HG03108 (cell line): ENCODE results near the gene DRD4.
A peak's percentile ranks its signal among the peaks of the same experiment; 100 is the strongest.

ENCODE experiments used
- ATAC-seq: cut with Tn5 transposase; IDR thresholded peaks from one replicate; pipeline ENCODE4 v1.9.1; 2021; ENCODE audit warnings: moderate library complexity; ENCODE audit not compliant: unreplicated experiment

The DRD4 gene

GRCh38 chr11:609341-609811 lies 27.7 kb upstream of the DRD4 start:
- ATAC-seq = no peak

DNA sequence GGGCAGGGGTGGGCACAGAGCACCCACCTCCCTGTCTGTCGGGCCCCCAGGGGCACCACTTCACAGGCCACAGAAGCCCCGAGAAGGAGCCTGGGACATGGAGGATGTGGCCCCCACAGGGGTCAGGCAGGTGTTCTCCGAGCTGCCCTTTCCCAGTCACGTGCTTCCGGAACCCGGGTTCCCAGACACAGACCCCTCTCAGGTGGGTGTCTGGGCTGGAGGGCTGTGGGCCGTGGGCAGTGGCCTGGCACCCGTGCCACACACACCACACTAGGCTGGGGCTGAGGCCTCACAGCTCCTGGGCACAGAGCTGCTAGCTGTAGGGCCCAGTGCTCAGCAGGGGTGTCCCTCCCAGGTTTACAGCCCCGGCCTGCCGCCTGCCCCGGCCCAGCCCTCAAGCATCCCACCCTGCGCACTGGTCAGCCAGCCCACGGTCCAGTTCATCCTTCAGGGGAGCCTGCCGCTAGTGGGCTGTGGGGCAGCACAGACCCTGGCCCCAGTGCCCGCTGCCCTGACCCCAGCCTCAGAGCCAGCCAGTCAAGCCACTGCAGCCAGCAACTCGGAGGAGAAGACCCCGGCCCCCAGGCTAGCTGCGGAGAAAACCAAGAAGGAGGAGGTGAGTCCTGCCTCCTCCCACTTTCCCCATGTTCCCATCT lies 26.8 kb upstream of the DRD4 start:
- ATAC-seq = no peak

GRCh38 chr11:611001-611996 lies 25.8 kb upstream of the DRD4 start:
- ATAC-seq = no peak

GRCh38 chr11:612201-612960 lies 24.7 kb upstream of the DRD4 start:
- ATAC-seq = no peak

- ATAC-seq = no peak
Measured at GRCh38 chr11:612961-613300, 24.1 kb upstream of the DRD4 start.

DNA sequence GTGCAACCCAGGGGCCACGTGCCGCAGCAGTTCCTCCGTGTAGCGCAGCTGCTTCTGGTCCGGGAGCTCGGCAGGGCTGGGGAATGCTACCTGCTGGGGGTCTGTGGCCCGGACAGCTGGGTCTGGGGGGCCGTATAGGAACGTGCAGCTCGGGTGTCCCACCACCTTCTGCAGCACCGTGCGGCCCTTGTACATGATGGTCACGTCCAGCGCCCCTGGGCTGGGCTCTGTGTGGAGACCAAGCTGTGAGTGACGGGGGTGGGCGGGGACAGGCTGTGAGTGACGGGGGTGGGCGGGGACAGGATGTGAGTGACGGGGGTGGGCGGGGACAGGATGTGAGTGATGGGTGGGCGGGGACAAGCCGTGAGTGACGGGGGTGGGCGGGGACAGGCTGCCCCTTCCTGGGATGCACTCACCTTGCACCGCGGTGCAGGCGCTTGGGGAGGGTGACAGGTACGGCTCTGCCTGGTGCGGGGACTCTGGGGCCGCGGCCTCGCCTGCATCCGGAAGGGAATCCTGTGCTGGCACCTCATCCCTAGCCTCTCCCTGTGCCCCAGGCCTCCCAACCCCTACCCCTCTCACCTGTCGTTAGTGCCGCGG lies 23.6 kb upstream of the DRD4 start:
- no peak for ATAC-seq

DNA sequence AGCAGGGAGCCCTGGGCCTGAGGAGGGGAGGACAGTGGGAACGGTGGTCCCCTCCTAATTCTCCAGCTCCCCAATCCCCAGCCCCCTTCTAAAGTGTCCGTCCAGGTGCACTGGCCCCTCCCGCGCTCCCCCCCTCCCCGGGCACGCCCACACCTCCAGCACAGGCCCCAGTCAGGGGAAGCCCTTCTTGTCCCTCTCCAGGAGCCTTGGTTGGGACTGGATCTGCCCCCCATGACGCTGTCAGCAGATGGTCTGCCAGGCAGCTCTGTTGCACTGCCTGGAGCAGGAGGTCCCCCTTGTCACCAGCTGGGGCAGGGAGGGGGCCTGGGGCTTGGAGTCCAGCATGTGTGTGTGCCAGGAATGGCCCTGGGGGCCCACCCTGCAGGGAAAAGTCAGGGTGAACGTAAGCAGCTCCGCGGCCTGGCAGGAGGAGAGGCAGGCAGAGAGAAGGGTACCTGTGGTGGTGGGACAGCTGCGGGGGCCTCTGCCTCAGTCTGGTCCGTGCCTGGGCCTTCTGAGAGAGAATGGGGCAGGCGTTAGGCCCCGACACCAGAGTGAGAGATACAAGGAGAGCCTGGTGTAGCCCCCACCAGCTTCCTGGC lies 22.9 kb upstream of the DRD4 start:
- no peak for ATAC-seq

DNA sequence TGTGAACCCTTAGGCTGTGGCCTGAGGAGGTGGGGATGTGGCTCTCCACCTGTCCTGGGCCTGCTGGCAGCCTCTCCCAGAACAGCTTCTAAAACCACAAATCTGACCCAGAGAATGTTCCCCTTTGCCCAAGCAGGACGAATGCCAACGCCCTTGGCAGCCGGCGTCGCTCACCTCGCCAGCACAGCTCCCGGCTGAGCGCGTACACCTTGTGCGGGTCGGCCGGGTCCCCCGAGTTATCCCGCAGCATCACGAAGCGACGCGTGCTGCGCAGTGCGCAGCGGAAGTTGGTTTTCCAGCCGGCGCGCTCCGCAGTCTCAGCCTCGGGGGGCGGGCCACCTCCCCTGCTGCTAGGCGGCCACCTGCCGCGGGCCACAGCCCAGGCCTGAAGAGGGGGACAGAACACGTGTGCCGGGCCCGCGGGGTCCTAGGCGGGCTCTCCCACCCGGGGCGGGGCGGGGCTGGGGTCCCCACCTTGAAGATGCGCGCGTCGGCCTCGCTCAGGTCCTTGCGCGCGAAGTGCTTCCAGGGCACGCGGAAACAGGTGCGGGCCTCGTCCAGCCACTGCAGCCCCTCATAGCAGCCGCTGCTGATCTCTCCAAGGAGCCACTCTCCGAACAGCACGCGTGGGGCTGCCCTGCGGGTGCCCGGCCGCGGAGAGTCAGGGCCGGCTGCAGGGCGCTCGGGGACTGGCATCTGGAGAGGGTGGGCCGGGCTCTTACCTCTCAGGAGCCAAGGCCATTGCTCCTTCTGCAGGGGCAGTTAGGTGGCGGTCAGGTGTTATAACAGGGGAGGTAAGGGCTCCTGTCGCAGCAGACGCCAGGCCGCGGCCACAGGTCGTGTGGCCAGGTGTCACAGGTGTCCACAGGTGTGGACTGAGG lies 22.2 kb upstream of the DRD4 start:
- no peak for ATAC-seq

DNA sequence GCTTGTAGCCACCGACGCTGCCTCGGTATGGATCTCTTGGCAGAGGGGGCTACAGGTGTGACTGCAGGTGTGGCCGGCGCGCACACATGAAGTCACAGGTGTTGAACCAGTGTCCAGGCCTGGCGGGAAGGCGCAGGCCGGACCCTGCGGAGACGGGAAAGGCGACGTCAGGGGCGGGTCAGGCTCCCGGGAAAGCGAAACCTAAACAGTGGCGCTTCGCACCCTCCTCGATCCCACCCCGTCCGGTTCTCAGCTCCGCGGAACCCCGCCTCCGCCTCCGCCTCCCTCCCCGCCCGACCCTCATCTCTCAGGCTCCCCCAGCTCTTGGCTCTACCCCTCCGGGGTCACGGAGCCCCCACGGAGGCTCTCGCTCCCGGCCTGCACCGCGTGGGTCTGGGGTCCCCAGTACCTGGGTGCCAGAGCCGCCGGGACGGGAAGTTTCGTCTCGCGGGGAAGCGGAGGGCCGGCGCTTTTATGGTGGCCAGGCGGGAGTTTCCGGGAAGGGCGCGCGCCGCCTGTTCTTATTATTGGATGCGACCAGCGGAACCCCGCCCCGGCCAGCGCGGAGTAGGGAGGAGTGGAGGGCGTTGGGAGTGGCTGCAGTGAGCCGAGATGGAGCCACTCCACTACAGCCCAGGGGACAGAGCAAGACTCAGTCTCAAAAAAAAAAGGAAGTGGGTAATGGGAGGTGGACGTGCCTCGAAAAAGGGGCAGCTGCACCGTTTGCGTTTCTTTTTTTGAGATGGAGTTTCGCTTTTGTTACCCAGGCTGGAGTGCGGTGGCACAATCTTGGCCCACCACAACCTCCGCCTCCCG lies 21.4 kb upstream of the DRD4 start, which contains the start of gene IRF7:
Gene IRF7 (minus strand): TSS at position 447 of the 816 bp plus-strand sequence. CDS start 586 bp downstream, outside the sequence.
- peak; percentile 79 for ATAC-seq

- ATAC-seq = no peak
Measured at GRCh38 chr11:616320-617198, 20.5 kb upstream of the DRD4 start.

DNA sequence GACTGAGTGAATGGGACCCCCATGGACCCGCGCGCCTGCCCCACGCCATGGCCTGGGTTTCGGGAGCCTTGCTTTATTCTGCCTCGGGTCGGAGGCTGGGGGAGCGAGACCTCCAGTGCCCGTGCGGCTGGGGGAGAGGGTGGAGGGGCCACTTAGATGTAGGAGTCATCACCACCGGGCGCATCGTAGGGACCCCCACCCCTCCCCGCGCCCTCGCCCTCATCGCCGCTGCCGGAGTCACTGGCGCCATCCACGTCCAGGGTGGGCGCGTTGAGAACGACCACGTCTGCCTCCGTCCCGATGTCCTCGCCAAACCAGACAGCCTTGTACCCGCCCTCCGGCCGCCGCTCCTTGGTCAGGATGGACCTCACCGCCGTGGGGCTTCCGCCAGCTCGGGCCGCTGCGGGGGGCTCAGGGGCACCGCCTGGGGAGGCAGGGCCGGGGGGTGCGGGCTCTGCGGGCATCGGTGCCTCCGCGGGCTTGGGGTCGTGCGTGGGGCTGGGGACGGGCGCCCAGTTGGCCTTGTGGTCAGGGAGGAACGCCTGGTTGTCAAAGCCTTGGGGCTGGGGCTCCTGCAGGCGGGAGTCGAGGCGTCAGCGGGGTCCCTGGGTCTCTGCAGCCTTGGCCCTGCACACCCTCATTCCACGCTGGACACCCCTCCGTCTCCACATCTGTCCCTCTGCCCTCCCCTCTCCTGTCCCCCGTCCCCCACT lies 19.7 kb upstream of the DRD4 start:
- ATAC-seq = no peak

DNA sequence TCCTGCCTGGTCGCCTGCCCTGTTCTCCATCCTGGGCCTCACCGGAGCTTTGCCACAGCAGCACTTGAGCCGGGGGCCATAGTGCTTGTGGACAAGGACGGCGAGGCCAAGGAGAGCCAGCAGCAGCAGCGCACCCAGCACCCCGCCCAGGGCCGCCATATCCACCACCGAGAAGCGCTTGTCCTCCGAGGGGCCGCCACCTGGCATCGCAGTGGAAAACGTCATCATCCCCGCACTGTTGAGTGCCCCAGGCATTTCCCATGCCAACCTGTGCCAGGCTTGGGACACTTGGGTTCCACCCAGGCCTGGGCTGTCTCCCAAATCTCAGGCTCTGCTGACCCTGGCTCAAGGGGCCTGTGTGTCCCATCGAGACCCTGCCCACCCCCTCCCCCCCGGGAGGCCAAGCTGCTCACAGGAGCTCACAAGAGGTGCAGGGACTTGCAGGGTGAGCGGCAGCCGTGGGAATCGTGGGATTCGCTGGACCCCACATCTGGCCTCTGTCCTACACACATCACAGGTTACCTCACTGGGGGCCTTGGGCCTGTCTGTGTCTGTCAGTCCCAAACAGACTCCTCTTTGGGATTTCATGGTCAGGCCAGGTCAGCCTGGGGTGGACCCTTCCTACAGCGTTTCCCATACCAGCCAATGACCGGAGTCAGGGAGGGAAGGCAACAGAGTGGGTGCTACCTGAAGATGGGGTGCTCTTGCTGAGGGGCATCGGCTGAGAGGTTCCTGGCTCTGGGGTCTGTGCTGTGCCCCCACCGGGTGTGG lies 19.0 kb upstream of the DRD4 start:
- ATAC-seq = no peak

DNA sequence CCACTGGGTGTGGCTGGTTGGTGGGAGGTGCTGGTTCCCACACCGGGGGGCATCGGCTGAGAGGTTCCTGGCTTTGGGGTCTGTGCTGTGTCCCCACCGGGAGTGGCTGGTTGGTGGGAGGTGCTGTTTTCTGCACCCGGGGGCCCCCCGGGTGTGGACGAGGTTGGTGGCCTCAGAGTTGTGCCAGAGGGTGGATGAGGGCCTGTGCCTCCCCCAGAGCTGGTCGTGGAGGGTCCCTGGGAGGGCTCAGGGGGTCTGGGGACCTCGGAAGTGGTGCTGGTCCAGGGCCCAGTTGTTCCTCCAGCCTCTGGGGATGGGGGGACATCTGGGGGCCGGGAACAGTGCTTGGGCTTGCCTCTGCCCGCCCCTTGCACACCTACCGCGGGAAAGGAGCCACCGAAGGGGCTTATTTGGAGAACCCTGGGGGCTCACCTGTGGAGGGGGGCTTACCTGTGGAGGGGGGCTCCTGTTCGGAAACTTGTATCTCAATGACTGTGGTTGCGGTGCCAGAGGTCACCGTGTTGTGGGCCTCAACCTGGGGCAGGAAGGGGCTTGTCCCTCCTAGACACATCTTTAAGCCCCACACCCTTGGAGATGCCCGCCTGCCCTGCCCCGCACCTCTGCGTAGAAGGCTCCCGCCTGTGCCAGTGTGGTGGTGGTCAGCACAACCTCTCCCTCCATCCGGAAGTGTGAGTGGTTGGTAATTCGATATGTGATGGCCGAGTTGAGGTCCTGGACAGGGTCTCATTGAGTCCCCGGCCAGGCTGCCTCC lies 18.0 kb upstream of the DRD4 start:
- no peak for ATAC-seq

GRCh38 chr11:619628-620050 lies 17.4 kb upstream of the DRD4 start:
- no peak for ATAC-seq

- ATAC-seq = no peak
Measured at GRCh38 chr11:620201-620600, 16.9 kb upstream of the DRD4 start.
